GDM1 (cell line): ENCODE measurements around the gene DDX17.
"Not testable (repeated sequence)": the region's sequence is repeated elsewhere in the genome, so short reads cannot be mapped to it uniquely, and the experiment has no call there.

Experiments
- DNase-seq: peaks from one replicate; lab custom pipeline; 2025; lab: John Stamatoyannopoulos, UW

The DDX17 gene

GRCh38 chr22:38491707-38492348 is 14.3 kb downstream of the DDX17 start:
- no peak for DNase-seq

GRCh38 chr22:38490915-38491314 is 15.2 kb downstream of the DDX17 start:
- DNase-seq, result no peak

DNA sequence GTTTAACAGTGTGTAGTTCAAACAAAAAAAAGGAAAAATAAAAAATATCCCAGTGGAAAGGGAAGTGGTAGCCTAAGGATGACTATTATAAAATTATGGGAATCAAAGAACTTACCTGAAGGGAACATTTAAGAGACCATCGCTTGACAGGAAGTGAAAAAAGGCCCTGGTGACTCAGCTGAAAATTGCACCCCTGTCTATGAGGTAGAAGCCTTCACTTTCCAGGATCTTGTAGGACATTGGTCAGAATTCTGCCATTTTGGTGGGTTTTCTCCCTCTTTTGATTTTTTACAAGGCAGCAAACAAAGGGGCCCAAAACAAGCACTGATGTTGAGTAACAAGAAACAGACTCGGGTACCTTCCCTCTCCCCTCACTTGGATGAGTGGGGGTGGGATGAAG is 15.6 kb downstream of the DDX17 start:
- no peak for DNase-seq

DNA sequence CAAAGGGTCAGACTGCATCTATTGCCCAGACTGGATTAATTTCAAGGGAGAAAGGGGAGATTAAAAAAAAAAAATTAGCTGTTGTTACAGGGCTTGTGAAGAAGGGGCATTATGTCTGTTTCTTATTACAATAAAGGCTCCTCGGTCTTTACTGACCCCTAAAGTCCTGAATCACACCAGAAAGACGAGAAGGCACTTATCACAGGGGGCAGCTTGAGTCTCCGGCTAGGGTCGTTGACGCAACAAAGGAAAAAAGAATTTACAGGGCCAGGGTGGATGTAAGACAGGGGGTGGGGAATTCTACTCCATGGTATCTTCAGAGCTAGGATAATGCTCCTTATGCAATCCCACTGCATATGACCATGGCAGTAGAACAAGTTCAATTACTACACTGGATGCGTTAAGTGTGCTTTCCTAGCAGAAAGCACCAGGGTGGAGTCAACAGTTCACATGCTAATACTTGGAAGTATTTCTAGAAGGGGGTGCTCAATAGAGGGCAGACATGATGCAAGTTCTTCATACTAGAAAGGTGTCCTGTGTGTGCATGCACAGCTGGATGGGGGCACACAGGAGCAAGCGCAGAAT is 16.5 kb downstream of the DDX17 start:
- DNase-seq, result no peak

GRCh38 chr22:38489142-38489541 is 17.0 kb downstream of the DDX17 start:
- DNase-seq, result no peak

DNA sequence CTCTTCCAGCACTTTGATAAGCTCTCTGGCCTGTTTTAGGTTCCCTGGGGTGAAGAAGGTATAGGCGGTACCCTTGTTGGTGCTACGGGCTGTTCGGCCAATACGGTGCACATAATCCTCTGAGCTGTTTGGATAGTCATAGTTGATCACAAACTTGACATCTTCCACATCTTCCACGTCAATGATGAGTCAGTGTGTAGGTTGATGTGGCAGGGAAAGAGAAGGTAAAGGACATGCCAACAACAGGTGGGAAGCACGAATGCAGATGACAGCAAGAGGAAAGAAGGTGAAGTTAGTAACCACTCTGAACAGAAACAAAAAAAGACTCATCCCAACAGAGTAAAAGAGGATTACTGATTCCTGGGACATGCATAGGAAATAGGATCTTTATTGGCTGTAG is 18.2 kb downstream of the DDX17 start:
- DNase-seq, result no peak

DNA sequence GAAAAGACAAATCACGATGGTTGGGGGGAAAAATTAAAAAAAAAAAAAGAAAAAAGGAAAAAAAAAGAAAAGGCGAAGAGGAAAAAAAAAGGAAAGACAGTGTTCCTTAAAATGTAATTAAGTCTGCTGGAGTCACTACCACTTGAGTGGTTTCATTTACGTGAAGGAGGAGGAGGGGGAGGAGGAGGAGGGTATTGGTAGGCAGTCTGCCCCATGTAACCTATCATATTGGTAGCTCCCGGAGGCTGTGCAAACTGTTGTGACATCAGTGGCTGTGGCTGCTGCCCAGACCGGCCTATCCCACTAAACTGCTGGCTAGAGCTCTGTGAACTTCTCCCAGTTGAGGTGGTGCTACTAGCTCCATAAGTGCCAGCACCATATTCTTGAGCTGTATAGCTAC is 20.3 kb downstream of the DDX17 start:
- DNase-seq, result no peak

DNA sequence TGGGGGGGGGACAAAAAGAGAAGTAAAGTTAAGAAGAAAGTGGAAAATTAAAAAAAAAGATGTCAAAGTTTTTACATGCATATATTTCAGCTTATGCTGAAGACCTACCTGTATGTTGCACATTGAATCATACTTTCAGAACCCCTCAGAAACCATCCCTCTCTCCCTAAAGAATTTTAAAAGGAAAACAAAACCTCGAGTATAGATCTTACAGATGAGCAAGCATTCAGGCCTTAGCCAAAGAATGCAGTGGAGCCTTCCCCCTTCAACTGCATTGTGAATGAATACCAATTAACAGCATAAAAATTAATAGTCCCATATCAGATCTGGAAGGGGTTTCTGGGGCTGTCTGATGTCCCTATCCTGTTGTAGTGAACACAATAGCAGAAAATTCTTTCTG is 21.9 kb downstream of the DDX17 start:
- DNase-seq, result no peak

DNA sequence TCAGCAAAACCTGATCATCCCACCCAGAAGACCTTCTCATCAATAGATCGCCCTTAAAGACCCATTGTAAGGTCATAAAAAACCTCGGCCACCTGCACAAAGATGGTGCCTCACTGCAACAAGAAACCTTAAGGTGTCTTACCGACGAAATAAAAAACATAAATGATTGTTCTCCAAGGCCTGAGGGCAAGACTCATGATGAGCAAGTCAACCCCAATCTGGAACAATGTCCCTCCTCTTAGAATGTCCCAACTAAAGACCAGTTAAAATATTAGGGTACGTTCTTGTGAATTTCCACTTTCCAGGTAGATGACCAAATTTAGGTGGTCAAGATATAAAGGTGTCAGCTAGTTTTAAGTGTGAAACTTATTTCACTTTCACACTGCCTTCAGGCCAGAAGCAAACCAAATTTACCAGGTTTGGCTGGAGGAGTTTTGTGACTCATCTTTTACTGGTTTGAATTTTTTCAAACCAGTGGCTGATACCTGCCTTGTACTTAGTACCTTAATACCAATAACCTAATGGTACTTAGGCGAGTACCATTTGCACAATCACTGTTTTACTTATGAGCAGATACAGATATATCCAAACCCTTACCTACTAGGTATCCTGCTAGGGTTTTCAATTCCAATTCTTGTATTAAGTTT is 23.3 kb downstream of the DDX17 start:
- DNase-seq, result no peak

DNA sequence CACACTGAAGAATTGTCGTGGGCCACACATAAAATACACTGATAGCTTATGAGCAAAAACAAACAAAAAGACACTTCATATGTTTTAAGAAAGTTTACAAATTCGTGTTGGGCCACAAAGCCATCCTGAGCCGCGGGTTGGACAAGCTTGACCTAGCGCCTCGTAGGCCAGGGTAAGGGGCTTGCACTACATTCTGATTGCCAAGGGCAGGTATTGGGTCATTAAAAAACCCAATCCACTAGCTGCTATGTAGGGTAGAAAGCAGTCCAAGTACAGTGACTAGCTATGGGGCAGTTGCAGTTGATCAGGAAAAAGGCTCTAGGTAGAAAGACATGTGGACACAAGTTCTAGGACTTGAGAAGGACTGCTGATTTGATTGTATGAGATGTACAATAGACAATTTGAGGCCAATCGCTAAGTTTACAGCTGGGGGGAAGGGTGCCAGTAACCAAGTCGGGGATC is 24.2 kb downstream of the DDX17 start:
- DNase-seq, result no peak

DNA sequence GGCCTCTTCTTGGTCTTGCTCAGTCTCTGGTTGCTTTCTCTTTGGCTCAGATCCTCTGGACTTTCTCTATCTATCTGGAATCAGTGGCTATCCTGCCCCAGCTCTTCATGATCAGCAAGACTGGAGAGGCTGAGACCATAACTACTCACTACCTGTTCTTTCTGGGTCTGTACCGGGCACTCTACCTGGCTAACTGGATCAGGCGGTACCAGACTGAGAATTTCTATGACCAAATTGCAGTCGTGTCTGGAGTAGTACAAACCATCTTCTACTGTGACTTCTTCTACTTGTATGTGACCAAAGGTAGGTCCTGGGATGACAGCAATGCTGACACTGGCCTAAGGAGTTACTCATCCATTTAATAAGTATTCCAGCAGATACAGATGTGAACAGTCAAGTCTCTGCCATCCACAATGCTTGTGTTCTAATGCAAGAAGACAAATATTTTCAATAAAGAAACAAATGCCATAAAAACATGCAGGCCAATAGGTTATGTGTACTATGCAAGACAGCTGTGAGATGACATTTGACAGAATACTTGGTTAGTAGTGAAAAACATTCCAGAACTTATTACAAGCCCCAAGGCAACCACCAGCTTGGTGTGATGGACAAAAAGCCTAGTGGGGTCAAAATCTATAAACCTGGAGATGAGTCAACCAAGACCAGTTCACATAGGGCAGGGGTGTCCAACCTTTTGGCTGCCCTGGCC is 24.8 kb downstream of the DDX17 start:
- no peak for DNase-seq

DNA sequence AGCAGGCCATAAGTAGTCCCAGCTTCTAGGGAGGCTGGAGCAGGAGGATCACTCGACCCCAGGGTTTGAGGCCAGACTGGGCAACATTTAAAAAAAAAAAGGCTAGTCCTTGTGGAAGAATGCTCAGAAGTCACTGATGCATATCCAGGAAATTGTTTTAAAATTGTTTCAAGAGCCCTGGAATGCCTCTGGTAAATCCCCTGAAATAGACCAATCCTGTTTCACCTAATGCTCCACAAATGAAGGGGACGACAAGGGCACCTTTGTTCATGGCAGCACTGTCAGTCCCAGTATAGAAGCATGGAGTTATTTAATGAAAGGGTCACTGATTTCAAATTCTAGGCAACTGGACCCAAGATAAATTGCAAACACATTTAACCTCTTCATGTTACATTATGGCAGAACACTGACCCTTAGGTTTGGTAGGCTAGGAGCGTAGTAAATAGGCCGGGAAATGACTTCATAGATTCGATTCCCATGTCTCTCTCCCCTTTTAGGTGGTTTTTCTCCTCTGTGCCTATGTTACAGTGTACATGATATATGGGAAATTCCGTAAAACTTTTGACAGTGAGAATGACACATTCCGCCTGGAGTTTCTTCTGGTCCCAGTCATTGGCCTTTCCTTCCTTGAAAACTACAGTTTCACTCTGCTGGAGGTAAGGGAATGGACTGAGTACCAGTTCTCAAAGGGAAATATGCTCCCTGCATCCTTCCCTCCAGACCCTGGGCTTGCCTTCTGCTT is 26.8 kb downstream of the DDX17 start:
- DNase-seq, result no peak

GRCh38 chr22:38477585-38477984 is 28.5 kb downstream of the DDX17 start:
- DNase-seq, result no peak

DNA sequence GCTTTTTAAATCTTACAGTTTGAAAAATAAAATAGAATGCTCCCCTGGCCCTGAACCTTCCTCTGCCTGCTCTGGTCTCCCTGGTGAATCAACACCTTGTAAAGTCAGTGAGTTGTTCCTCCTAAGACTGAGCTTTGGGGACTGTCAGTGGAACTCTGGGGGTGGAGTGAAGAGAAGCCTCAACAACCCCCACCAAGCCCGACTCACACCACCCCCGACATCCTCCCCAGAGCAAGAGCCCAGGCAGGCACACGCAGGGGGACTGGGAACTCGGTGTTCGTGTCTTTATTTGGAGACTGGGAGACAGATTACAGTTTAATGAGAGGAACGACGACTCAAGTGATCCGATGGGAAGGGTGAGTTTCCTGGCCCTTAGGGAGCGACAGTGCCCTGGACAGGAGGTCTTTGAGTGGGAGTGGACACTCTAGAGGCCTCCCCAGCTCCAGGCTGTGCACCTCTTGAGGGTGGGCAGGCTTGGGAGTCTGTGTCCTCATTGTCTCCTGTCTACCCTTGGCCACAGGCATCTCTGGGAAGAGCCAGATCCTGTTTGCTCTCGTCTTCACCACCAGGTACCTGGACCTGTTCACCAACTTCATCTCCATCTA is 32.0 kb downstream of the DDX17 start:
- DNase-seq, result no peak

DNA sequence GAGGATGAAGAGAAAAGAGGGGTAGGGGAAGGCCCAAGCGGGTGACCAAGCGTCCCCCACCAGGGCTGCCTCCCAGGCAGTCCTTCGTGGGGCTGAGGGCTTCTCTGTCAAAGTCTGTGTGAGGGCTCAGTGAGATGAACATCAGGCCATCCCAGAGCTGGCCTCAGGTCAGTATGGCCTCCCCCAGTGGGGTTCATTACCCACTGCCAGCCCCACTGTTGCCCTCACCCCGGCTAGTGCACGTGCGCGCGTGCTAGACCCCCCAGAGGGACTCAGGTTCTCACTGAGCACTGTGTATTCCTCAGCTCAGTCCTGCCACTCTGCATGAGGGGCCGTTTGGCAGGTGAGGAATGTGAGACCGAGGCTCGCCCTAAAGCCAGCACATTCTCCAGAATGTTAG is 34.9 kb downstream of the DDX17 start:
- DNase-seq, result no peak

GRCh38 chr22:38470179-38470578 is 35.9 kb downstream of the DDX17 start:
- not testable (repeated sequence) for DNase-seq

DNA sequence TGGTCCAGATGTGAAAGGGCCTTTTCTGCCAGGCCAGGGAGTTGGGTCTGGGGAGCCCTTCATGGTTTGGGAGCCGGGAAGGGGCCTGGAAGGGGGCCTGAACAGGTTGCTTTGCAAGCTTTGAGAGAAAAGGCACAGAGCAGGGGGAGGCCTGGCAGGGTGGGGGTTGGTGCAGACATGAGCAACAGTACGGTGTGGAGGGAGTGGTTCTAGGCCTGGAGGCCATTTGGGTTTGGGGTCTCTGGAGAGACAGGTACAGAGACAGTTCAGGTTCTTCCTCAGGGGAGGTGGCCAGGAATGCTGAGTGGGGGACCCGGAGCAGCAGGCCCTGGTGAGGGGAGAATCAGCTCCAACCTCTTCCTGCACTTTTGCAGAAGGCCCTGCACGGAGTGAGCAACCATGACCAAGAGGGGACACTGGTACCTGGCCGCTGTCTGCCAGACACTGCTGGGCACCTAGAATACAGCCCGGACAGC is 36.8 kb downstream of the DDX17 start:
- no peak for DNase-seq

GRCh38 chr22:38468443-38469305 is 37.4 kb downstream of the DDX17 start:
- DNase-seq, result no peak

GRCh38 chr22:38467904-38468442 is 38.1 kb downstream of the DDX17 start, which contains the start of gene KDELR3:
TSS of gene KDELR3 (plus strand) at chr22:38468096. CDS start at chr22:38468234, 138 bp downstream.
- no peak for DNase-seq

- DNase-seq, result no peak
These were observed 38.6 kb downstream of the DDX17 start for GRCh38 chr22:38467438-38467903.
